H1 (cell line): ENCODE data around the gene LCN9. TPM values are rescaled to one million over a fixed set of nuclear protein-coding genes. Genes with fewer than 3 reads are reported as not detected.

Experiments used
- CTCF ChIA-PET: fragments of 300-600 bp; sonication (Branson Sonifier 250); formaldehyde crosslinking; loops from one replicate; lab custom pipeline; 2021; ENCODE audit not compliant: partially characterized antibody; lab: Charles Lee
- POLR2A ChIA-PET: fragments of 300-600 bp; sonication (Branson Sonifier 250); formaldehyde crosslinking; loops from one replicate; lab custom pipeline; 2021; ENCODE audit warnings: inconsistent platforms; ENCODE audit not compliant: partially characterized antibody; lab: Charles Lee
- DNase-seq, 2 experiments: peaks; one replicate each; pipeline versions ENCODE4 v3.0.0 to v3.0.0-alpha.2; 2010 to 2022; ENCODE audit warnings: low spot score in 2 of 2, low read depth in 1 of 2, mixed read lengths in 1 of 2
- FAIRE-seq: peaks from 2 replicates; lab custom pipeline; 2011; peaks lifted over from hg19 to GRCh38; lab: Jason Lieb, UNC
- H2AFZ ChIP-seq: 2 replicates; pipeline ENCODE4 v1.8.1; 2012; ENCODE audit warnings: low read length, inconsistent platforms
- H2AK5ac ChIP-seq: 2 replicates; pipeline ENCODE4 v1.6.1; 2013; ENCODE audit warnings: low read depth, low read length
- H2BK120ac ChIP-seq: replicated peaks from 2 replicates; pipeline ENCODE3; 2013; ENCODE audit warnings: low read depth, low read length, inconsistent platforms
- H2BK12ac ChIP-seq: 2 replicates; pipeline ENCODE4 v1.6.1; 2013; ENCODE audit warnings: low read depth, low read length
- H2BK15ac ChIP-seq: 2 replicates; pipeline ENCODE4 v1.6.1; 2013; ENCODE audit warnings: low read length
- H2BK20ac ChIP-seq: 2 replicates; pipeline ENCODE4 v1.6.1; 2013; ENCODE audit warnings: low read length
- H2BK5ac ChIP-seq: 2 replicates; pipeline ENCODE4 v1.6.1; 2013; ENCODE audit warnings: low read depth, low read length
- H3K14ac ChIP-seq: 2 replicates; pipeline ENCODE4 v1.6.1; 2013; ENCODE audit warnings: inconsistent platforms; ENCODE audit not compliant: insufficient read length
- H3K18ac ChIP-seq: 2 replicates; pipeline ENCODE4 v1.6.1; 2013; ENCODE audit warnings: low read length; ENCODE audit errors: extremely low read depth
- H3K23ac ChIP-seq: 2 replicates; pipeline ENCODE4 v1.6.1; 2013; ENCODE audit warnings: inconsistent platforms; ENCODE audit not compliant: insufficient read length
- H3K23me2 ChIP-seq: 2 replicates; pipeline ENCODE4 v1.6.1; 2013; ENCODE audit warnings: low read depth, low read length
- H3K27ac ChIP-seq: 2 replicates; pipeline ENCODE4 v1.6.1; 2011; ENCODE audit warnings: low read depth, low read length, inconsistent platforms
- H3K27me3 ChIP-seq, 4 experiments: replicated peaks in 1 of 4; 1 replicate in 1 of 4; 2 replicates in 3 of 4; pipeline versions ENCODE4 v1.6.1 to v1.8.1; 2011 to 2013; ENCODE audit warnings: low read length in 3 of 4, mild to moderate bottlenecking in 3 of 4, inconsistent platforms in 2 of 4, mixed read lengths in 2 of 4, moderate library complexity in 1 of 4; ENCODE audit not compliant: control insufficient read depth in 3 of 4, insufficient read depth in 3 of 4; ENCODE audit errors: extremely low read depth in 1 of 4
- H3K36me3 ChIP-seq, 4 experiments: 2 replicates each; pipeline versions ENCODE4 v1.6.1 to v1.8.1; 2011 to 2013; ENCODE audit warnings: mild to moderate bottlenecking in 4 of 4, low read length in 3 of 4, moderate library complexity in 2 of 4, control low read depth in 1 of 4, inconsistent platforms in 1 of 4; ENCODE audit not compliant: insufficient read depth in 4 of 4, control insufficient read depth in 2 of 4
- H3K4ac ChIP-seq: replicated peaks from 2 replicates; pipeline ENCODE3; 2013; ENCODE audit warnings: low read length, low read depth, mixed read lengths, inconsistent platforms; ENCODE audit not compliant: insufficient read length
- H3K4me1 ChIP-seq, 4 experiments: replicated peaks in 1 of 4; 1 replicate in 1 of 4; 2 replicates in 3 of 4; pipeline versions ENCODE4 v1.6.1 to v1.8.1; 2011 to 2013; ENCODE audit warnings: low read length in 3 of 4, inconsistent platforms in 2 of 4, mixed read lengths in 1 of 4; ENCODE audit not compliant: insufficient read depth in 4 of 4, control insufficient read depth in 3 of 4
- H3K4me2 ChIP-seq, 2 experiments: 2 replicates each; pipeline versions ENCODE4 v1.6.1 to v1.8.1; 2011 to 2013; ENCODE audit warnings: low read depth in 2 of 2, low read length in 2 of 2, control low read depth in 1 of 2, inconsistent platforms in 1 of 2, mild to moderate bottlenecking in 1 of 2; ENCODE audit not compliant: insufficient read depth in 1 of 2
- H3K4me3 ChIP-seq, 4 experiments: fragments of 200-600, 300-600 bp in 1 of 4; sonication (generic), shearing (Covaris generic), sonication (Bioruptor Twin) in 1 of 4; 2 replicates each; pipeline versions ENCODE4 v1.5.1 to v1.8.1; 2011 to 2016; ENCODE audit warnings: low read length in 4 of 4, low read depth in 3 of 4, control low read depth in 2 of 4, inconsistent platforms in 2 of 4, mild to moderate bottlenecking in 2 of 4, mixed read lengths in 1 of 4, moderate library complexity in 1 of 4; ENCODE audit not compliant: insufficient read depth in 2 of 4; ENCODE audit errors: extremely low read depth in 1 of 4
- H3K56ac ChIP-seq: replicated peaks from 2 replicates; pipeline ENCODE3; 2013; ENCODE audit warnings: low read depth, mild to moderate bottlenecking, mixed read lengths, low read length, inconsistent platforms; ENCODE audit not compliant: insufficient read length
- H3K79me1 ChIP-seq: 2 replicates; pipeline ENCODE4 v1.6.1; 2013; ENCODE audit warnings: low read depth, low read length, control low read depth
- H3K79me2 ChIP-seq, 2 experiments: 2 replicates each; pipeline versions ENCODE4 v1.6.1 to v1.8.1; 2012 to 2013; ENCODE audit warnings: low read length in 2 of 2, mild to moderate bottlenecking in 2 of 2, inconsistent platforms in 1 of 2; ENCODE audit not compliant: insufficient read depth in 2 of 2, control insufficient read depth in 1 of 2
- H3K9ac ChIP-seq, 4 experiments: replicated peaks in 1 of 4; 1 replicate in 1 of 4; 2 replicates in 3 of 4; pipeline versions ENCODE4 v1.6.1 to v1.8.1; 2011 to 2013; ENCODE audit warnings: low read depth in 3 of 4, low read length in 3 of 4, control low read depth in 2 of 4, mild to moderate bottlenecking in 2 of 4, moderate library complexity in 2 of 4, inconsistent platforms in 1 of 4; ENCODE audit errors: extremely low read depth in 1 of 4
- H3K9me3 ChIP-seq, 2 experiments: 2 replicates each; pipeline versions ENCODE4 v1.6.1 to v1.8.1; 2012 to 2013; ENCODE audit warnings: mild to moderate bottlenecking in 2 of 2, moderate library complexity in 2 of 2, control low read depth in 1 of 2, inconsistent platforms in 1 of 2, low read depth in 1 of 2, low read length in 1 of 2, mixed read lengths in 1 of 2; ENCODE audit not compliant: insufficient read depth in 2 of 2
- H4K20me1 ChIP-seq, 2 experiments: replicated peaks in 1 of 2; 2 replicates each; pipeline versions ENCODE3 to v1.8.1; 2011 to 2013; ENCODE audit warnings: inconsistent platforms in 2 of 2, low read length in 2 of 2, mild to moderate bottlenecking in 1 of 2; ENCODE audit not compliant: insufficient read depth in 2 of 2, control insufficient read depth in 1 of 2
- H4K5ac ChIP-seq: 2 replicates; pipeline ENCODE4 v1.6.1; 2013; ENCODE audit warnings: low read length, low read depth, mixed read lengths, inconsistent platforms; ENCODE audit not compliant: insufficient read length
- H4K8ac ChIP-seq: 2 replicates; pipeline ENCODE4 v1.8.0; 2013; ENCODE audit warnings: mild to moderate bottlenecking, moderate library complexity, low read length, inconsistent platforms; ENCODE audit not compliant: insufficient read depth; ENCODE audit errors: extremely low read depth
- H4K91ac ChIP-seq: replicated peaks from 2 replicates; pipeline ENCODE3; 2013; ENCODE audit warnings: low read length, mixed read lengths, inconsistent platforms; ENCODE audit not compliant: insufficient read length
- ASH2L ChIP-seq: fragments of 200-600, 300-600 bp; sonication (generic); IDR thresholded peaks from one replicate; pipeline ENCODE4 v1.7.1; 2017; ENCODE audit warnings: low read length
- BACH1 ChIP-seq: IDR thresholded peaks from 2 replicates; pipeline ENCODE4 v1.6.1; 2012; ENCODE audit warnings: low read length, improper control_type of control experiment
- CHD2 ChIP-seq: IDR thresholded peaks from 2 replicates; pipeline ENCODE4 v1.6.1; 2012; ENCODE audit warnings: low read length, improper control_type of control experiment
- EZH2 ChIP-seq: fragments of 200-600 bp; sonication (generic); IDR thresholded peaks from 2 replicates; pipeline ENCODE4 v1.7.1; 2012; ENCODE audit warnings: low read depth, mild to moderate bottlenecking, moderate library complexity, low read length, inconsistent platforms; ENCODE audit not compliant: severe bottlenecking
- GTF2F1 ChIP-seq: IDR thresholded peaks from 2 replicates; pipeline ENCODE4 v1.6.1; 2012; ENCODE audit warnings: low read depth, low read length, improper control_type of control experiment, borderline replicate concordance
- NRF1 ChIP-seq: IDR thresholded peaks from 2 replicates; pipeline ENCODE4 v1.6.1; 2011; ENCODE audit warnings: mild to moderate bottlenecking, low read depth, low read length, improper control_type of control experiment
- PHF8 ChIP-seq: fragments of 200-600 bp; sonication (generic); conservative IDR thresholded peaks from 2 replicates; pipeline ENCODE4 v1.7.1; 2012; ENCODE audit warnings: low read depth, mild to moderate bottlenecking, inconsistent platforms, low read length, moderate library complexity
- RAD21 ChIP-seq, 2 experiments: IDR thresholded peaks in 1 of 2; conservative IDR thresholded peaks in 1 of 2; 2 replicates each; pipeline ENCODE4 v1.6.1; 2011; ENCODE audit warnings: low read depth in 2 of 2, low read length in 2 of 2, improper control_type of control experiment in 1 of 2, inconsistent platforms in 1 of 2, mild to moderate bottlenecking in 1 of 2, moderate library complexity in 1 of 2
- SIX5 ChIP-seq: IDR thresholded peaks from 2 replicates; pipeline ENCODE4 v1.6.1; 2011; ENCODE audit warnings: mild to moderate bottlenecking, low read depth, low read length
- SRF ChIP-seq: IDR thresholded peaks from 2 replicates; pipeline ENCODE4 v1.6.1; 2011; ENCODE audit warnings: mild to moderate bottlenecking, low read depth, low read length, moderate library complexity
- WGBS, 2 experiments: shearing (Covaris generic) in 1 of 2; methylation state at CpG; one replicate each; pipeline versions ENCODE4 v1.1.6 to v1.1.7; 2013 to 2015; ENCODE audit warnings: low lambda C conversion rate in 2 of 2, mixed read lengths in 2 of 2, inconsistent platforms in 1 of 2, low coverage in 1 of 2, missing lambda C conversion rate in 1 of 2; ENCODE audit not compliant: insufficient replicate concordance in 2 of 2, insufficient coverage in 1 of 2, insufficient read length in 1 of 2; ENCODE audit errors: extremely low coverage in 1 of 2, missing lambda C conversion rate in 1 of 2; 5-methylcytosine and 5-hydroxymethylcytosine counted together
- polyA plus RNA-seq, 7 experiments: library from polyadenylated mRNA; depleted of rRNA in 3 of 7; stranded (reverse) in 5 of 7; unstranded in 2 of 7; fragments of >200 nt in 5 of 7; fragments of 200-250 nt in 2 of 7; gene quantifications; 1 replicate in 5 of 7; 2 replicates in 1 of 7; 4 replicates in 1 of 7; pipeline versions ENCODE4 v1.2.1 to v1.2.3, GENCODE V29; 2011 to 2013; ENCODE audit warnings: missing spikeins in 2 of 7, mixed read lengths in 2 of 7
- total RNA-seq: library from RNA; stranded (reverse); fragmentation: NEBNext Ultra II Directional; extraction: Animal tissue kit (Norgen Biotek cat#: 25700); gene quantifications from 2 replicates; pipeline ENCODE4 v1.2.1, GENCODE V29; 2021

The LCN9 gene
- total and polyA plus RNA-seq, 2 of the 8 experiments (the other 6 are each of a cell fraction or from before 2014, with no cell fraction given) = 2.3 to 3.1 TPM

DNA sequence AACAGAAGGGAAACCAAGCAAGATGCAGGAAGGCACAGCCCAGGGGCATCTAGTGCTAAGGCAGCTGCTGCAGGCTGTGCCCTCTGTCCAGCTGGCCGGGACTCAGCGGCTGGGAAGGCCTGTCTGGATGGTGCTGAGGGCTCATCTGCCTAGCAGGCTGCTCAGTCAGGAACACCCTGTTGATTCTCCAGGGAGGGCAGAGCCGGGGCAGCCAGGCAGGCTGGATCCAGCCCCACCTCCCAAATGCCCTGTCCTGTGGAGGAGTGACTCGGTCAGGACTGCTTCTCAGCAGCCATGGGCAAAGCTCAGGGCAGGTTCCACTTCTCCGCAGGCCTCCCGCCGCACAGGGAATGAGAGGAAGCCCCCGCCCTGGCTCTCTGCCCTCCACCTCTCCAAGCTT, 7.8 kb upstream of the LCN9 start:
- Histone ChIP-seq H2BK20ac (no peak overlapping the region), H2AFZ (no peak overlapping the region), H3K9me3 (peaks cover 56 to 65% of the 10 kb centered on the region in 2 experiments), H4K20me1 (peaks cover 0 to 3% of the 10 kb centered on the region in 2 experiments), H3K4ac (no peak overlapping the region), H4K5ac (no peak overlapping the region), H2BK120ac (no peak overlapping the region), H3K23me2 (peaks cover 4% of the 10 kb centered on the region), H3K79me2 (no peaks in the 10 kb centered on the region), H2BK15ac (no peak overlapping the region), H3K56ac (no peak overlapping the region), H3K36me3 (peaks cover 2 to 61% (median 6%) of the 10 kb centered on the region in 4 experiments; a peak in 7 of 8 replicates)
- no peak for DNase-seq
- TF ChIP-seq PHF8 = no peak
- TF ChIP-seq GTF2F1 = no peak
- TF ChIP-seq SRF = no peak
- TF ChIP-seq SIX5 = no peak
- TF ChIP-seq CHD2 = no peak
- no peak for TF ChIP-seq BACH1
- TF ChIP-seq ASH2L = no peak
- TF ChIP-seq NRF1 = no peak
- no peak for TF ChIP-seq EZH2
- no peak for TF ChIP-seq RAD21 (IDR thresholded peaks at IDR 0.05 in 1 of 2, conservative IDR thresholded peaks at IDR 0.05 in 1 of 2; ENCODE audit: low read depth in 2 of 2, low read length in 2 of 2)
- TF ChIP-seq, all 59 proteins: peak for 0
- Histone ChIP-seq H3K27me3 (no peaks in the 10 kb centered on the region), H3K4me2 (no peak overlapping the region), H3K79me1 (no peaks in the 10 kb centered on the region), H3K27ac (no peak overlapping the region), H2AK5ac (no peak overlapping the region), H3K23ac (no peak overlapping the region), H4K8ac (no peak overlapping the region; the same call in 1 of the 2 replicates), H4K91ac (no peak overlapping the region), H3K14ac (no peak overlapping the region), H3K18ac (no peak overlapping the region), H3K4me1 (peaks cover 3 to 4% (median 3%) of the 10 kb centered on the region in 4 experiments; a peak in 6 of 7 replicates), H2BK5ac (no peak overlapping the region), H3K4me3 (no peak overlapping the region), H3K9ac (no peak overlapping the region), H2BK12ac (no peak overlapping the region)
- no peak for FAIRE-seq
- CTCF ChIA-PET = interaction anchor here (0.9 kb wide), 1 partner anchor 53 kb away, joined by 3 read pairs; no protein-coding TSS in a partner anchor
- 95% methylated on average over 8 of the region's 8 CpGs; no CpG with 5 or more reads in 1 of the 2 experiments for WGBS, 2 experiments
- POLR2A ChIA-PET = interaction anchor here (1.1 kb wide), 1 partner anchor 8 kb away, joined by 3 read pairs; no protein-coding TSS in a partner anchor
